ENCODE results near the gene SLC25A48. TPM values are rescaled to one million over a fixed set of nuclear protein-coding genes. Genes with fewer than 3 reads are reported as not detected.
A peak's percentile ranks its signal among the peaks of the same experiment; 100 is the strongest.

The SLC25A48 gene
- total RNA-seq, 1 donor from 2014 or later: not detected

- no peak for TF ChIP-seq CTCF (conservative IDR thresholded peaks at IDR 0.05; ENCODE audit: low read depth, low read length)
- no peak overlapping the region for H3K4me3 ChIP-seq (ENCODE audit: low read depth, low read length)
- no peak for DNase-seq (ENCODE audit: low read depth)
Observed at GRCh38 chr5:135885031-135885430, 50.6 kb downstream of the SLC25A48 start.

GRCh38 chr5:135886136-135886535, 51.7 kb downstream of the SLC25A48 start:
- no peak overlapping the region for H3K4me3 ChIP-seq (ENCODE audit: low read depth, low read length)
- TF ChIP-seq CTCF (conservative IDR thresholded peaks at IDR 0.05; ENCODE audit: low read depth, low read length): no peak
- no peak for DNase-seq (ENCODE audit: low read depth)

- TF ChIP-seq CTCF (conservative IDR thresholded peaks at IDR 0.05; ENCODE audit: low read depth, low read length): peak; percentile 84
- no peak overlapping the region for H3K4me3 ChIP-seq (ENCODE audit: low read depth, low read length)
- DNase-seq (ENCODE audit: low read depth): no peak
Observed at GRCh38 chr5:135887447-135887864, 53.0 kb downstream of the SLC25A48 start.

- H3K4me3 ChIP-seq (ENCODE audit: low read depth, low read length): no peak overlapping the region
- DNase-seq (ENCODE audit: low read depth): no peak
- TF ChIP-seq CTCF (conservative IDR thresholded peaks at IDR 0.05; ENCODE audit: low read depth, low read length): no peak
Observed at GRCh38 chr5:135887881-135888614, 53.6 kb downstream of the SLC25A48 start.

DNA sequence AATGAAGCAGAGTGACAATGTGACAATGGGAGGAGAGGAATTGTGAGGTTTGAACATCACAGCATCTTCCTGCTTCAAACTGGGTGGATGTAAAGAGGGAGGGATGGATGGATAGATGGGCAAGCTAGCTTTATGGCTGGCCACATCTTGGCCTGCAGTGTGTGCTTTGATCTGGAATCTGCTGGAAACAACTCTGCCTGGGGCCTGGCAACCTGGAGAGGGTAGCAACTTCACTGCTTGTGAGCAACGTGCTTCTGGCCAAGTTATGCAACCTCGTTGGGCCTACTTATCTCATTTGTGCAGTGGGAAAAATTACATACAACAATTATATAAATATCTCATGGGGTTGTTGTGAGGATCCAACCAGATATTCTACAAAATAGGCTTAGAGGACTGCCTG, 55.8 kb downstream of the SLC25A48 start:
- DNase-seq (ENCODE audit: low read depth): no peak
- TF ChIP-seq CTCF (conservative IDR thresholded peaks at IDR 0.05; ENCODE audit: low read depth, low read length): no peak
- H3K4me3 ChIP-seq (ENCODE audit: low read depth, low read length): no peak overlapping the region

GRCh38 chr5:135890867-135891266, 56.4 kb downstream of the SLC25A48 start:
- no peak overlapping the region for H3K4me3 ChIP-seq (ENCODE audit: low read depth, low read length)
- no peak for TF ChIP-seq CTCF (conservative IDR thresholded peaks at IDR 0.05; ENCODE audit: low read depth, low read length)
- DNase-seq (ENCODE audit: low read depth): no peak

DNA sequence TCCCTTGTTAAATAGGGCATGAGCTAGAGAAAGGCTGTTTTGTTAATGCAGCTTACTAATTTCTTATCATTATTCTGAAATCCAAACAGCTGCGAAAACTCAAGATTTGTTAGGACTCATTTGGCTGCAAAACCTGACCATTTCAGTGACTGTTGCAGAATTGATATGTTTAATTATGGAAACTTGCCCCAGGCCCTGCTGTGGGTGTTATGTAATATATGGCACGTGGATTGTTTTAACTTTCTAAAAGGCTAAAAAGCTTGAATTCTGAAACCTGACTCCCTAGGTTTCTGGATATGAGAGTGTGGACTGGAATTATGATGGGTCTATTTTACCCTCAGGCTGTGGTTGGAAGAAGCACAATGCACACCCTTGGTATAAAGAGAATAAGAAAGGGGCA, 56.8 kb downstream of the SLC25A48 start:
- H3K4me3 ChIP-seq (ENCODE audit: low read depth, low read length): no peak overlapping the region
- no peak for DNase-seq (ENCODE audit: low read depth)
- TF ChIP-seq CTCF (conservative IDR thresholded peaks at IDR 0.05; ENCODE audit: low read depth, low read length): no peak

Measured in epithelial cell of proximal tubule (primary cell).